Measurements from ENCODE around the gene RNASEL.

The RNASEL gene

GRCh38 chr1:182600745-182601415 is 11.8 kb upstream of the RNASEL start:
- H3K4me3 ChIP-seq (replicated peaks; ENCODE audit: low read depth, low read length), result no peak overlapping the region
- no peak for TF ChIP-seq CTCF (IDR thresholded peaks at IDR 0.05; ENCODE audit: low read length, missing control alignments)
- DNase-seq (ENCODE audit: low read depth), result peak; percentile 44

DNA sequence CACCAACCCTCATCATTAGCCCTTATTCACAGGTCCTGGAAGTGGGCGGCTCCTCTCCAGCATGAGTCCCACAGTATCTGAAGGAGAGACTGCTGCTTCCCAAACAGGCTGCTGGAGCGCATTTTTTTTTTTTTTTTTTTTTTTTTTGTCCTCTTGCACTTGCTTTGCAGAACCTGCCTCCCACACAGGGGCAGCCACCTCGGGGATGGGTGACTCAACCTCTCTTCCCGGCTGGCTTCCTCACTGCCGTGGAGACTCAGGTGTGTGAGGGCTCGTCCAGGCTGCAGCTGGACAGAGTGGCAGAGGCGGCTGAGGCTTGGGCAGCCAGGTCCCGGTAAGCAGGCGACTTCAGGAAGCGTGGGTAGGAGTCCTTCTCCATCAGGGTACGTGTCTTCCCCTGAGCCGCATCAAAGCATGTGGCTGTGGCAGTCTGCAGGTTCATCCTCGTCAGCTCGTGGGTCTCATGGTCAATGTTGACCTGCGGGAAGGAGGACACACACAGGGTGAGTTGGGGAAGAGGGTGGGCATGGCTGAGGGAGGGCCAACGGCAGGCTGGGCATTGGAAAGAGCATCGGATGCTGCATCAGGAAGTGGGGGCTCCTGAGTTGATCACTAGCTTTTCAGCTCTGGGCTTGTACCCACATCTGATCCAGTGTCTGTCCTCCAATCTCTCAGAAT is 11.1 kb upstream of the RNASEL start:
- no peak for TF ChIP-seq CTCF (IDR thresholded peaks at IDR 0.05; ENCODE audit: low read length, missing control alignments)
- DNase-seq (ENCODE audit: low read depth), result no peak

DNA sequence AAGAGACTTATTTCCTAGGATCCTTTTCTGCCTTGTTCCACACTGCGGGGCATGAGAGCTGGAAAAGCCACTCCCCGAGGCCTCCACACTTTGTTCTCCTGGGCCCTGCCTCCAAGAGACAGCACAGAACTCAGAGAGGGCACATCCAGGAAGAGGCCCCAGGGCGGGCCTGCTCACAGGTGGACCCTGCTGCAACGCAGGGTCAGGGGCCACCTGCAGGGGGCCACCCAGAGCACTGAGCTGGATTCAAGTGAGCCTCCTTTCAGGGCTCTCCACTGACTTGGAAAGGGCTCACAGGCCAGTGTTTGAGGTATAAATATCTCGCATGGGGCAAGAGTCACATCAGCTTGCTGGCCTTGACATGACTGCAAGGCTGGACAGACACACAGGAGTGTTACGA is 10.3 kb upstream of the RNASEL start:
- peak; percentile 32 for TF ChIP-seq CTCF (IDR thresholded peaks at IDR 0.05; ENCODE audit: low read length, missing control alignments)

More for the DNA sequence above, 11.1 kb upstream of the RNASEL start:
- H3K4me3 ChIP-seq (replicated peaks; ENCODE audit: low read depth, low read length), result no peak overlapping the region

GRCh38 chr1:182598296-182598695 is 9.2 kb upstream of the RNASEL start:
- TF ChIP-seq CTCF (IDR thresholded peaks at IDR 0.05; ENCODE audit: low read length, missing control alignments), result no peak

More for the DNA sequence above, 10.3 kb upstream of the RNASEL start:
- no peak for DNase-seq (ENCODE audit: low read depth)
- H3K4me3 ChIP-seq (replicated peaks; ENCODE audit: low read depth, low read length), result no peak overlapping the region

GRCh38 chr1:182596934-182597333 is 7.9 kb upstream of the RNASEL start:
- no peak for TF ChIP-seq CTCF (IDR thresholded peaks at IDR 0.05; ENCODE audit: low read length, missing control alignments)
- no peak for DNase-seq (ENCODE audit: low read depth)
- no peak overlapping the region for H3K4me3 ChIP-seq (replicated peaks; ENCODE audit: low read depth, low read length)

More at GRCh38 chr1:182598296-182598695, 9.2 kb upstream of the RNASEL start:
- DNase-seq (ENCODE audit: low read depth), result no peak
- no peak overlapping the region for H3K4me3 ChIP-seq (replicated peaks; ENCODE audit: low read depth, low read length)

GRCh38 chr1:182595641-182596240 is 6.7 kb upstream of the RNASEL start:
- H3K4me3 ChIP-seq (replicated peaks; ENCODE audit: low read depth, low read length), result no peak overlapping the region
- TF ChIP-seq CTCF (IDR thresholded peaks at IDR 0.05; ENCODE audit: low read length, missing control alignments), result peak; percentile 97
- peak; percentile 85 for DNase-seq (ENCODE audit: low read depth)
